Naive thymus-derived CD4-positive, alpha-beta T cell (primary cell): ENCODE data around the gene GPR55. TPM values are rescaled to one million over a fixed set of nuclear protein-coding genes. Genes with fewer than 3 reads are reported as not detected.

Experiments used
- ATAC-seq: fragments of 150-1000 bp; cut with Tn5 transposase; 2 replicates; pipeline ENCODE4 v1.10.0; 2021; ENCODE audit warnings: mild to moderate bottlenecking, moderate library complexity
- CTCF ChIA-PET: fragments of 350-600 bp; sonication (Branson Sonifier 250); formaldehyde crosslinking; loops from one replicate; lab custom pipeline; 2021; ENCODE audit warnings: antibody characterized with exemption; lab: Charles Lee
- POLR2A ChIA-PET: fragments of 350-600 bp; sonication (Branson Sonifier 250); formaldehyde crosslinking; loops from one replicate; lab custom pipeline; 2021; ENCODE audit warnings: antibody characterized with exemption, inconsistent platforms; lab: Charles Lee
- DNase-seq, 9 donors: peaks; one replicate each; pipeline versions ENCODE4 v3.0.0 to v3.0.0-alpha.2; 2020 to 2022; ENCODE audit warnings: mixed read lengths in 1 of 9
- H3K27ac ChIP-seq: one replicate; pipeline ENCODE4 v1.7.0; 2013; ENCODE audit warnings: mild to moderate bottlenecking, low read depth, low read length, moderate library complexity
- H3K27me3 ChIP-seq, 2 donors: one replicate each; pipeline ENCODE4 v1.7.0; 2013; ENCODE audit warnings: low read length in 2 of 2, mild to moderate bottlenecking in 2 of 2, moderate library complexity in 2 of 2; ENCODE audit not compliant: control insufficient read depth in 2 of 2, insufficient read depth in 2 of 2
- H3K36me3 ChIP-seq, 3 experiments: 1 replicate in 2 of 3; 2 replicates in 1 of 3; pipeline ENCODE4 v1.7.0; 2013; ENCODE audit warnings: low read length in 3 of 3, mild to moderate bottlenecking in 3 of 3, moderate library complexity in 1 of 3; ENCODE audit not compliant: insufficient read depth in 3 of 3, control insufficient read depth in 2 of 3
- H3K4me1 ChIP-seq, 2 donors: one replicate each; pipeline ENCODE4 v1.7.0; 2013; ENCODE audit warnings: low read length in 2 of 2, mild to moderate bottlenecking in 2 of 2, moderate library complexity in 1 of 2; ENCODE audit not compliant: control insufficient read depth in 2 of 2, insufficient read depth in 2 of 2
- H3K4me3 ChIP-seq: 2 replicates; pipeline ENCODE4 v1.7.0; 2013; ENCODE audit warnings: mild to moderate bottlenecking, low read length
- H3K9me3 ChIP-seq, 3 experiments: 1 replicate in 2 of 3; 2 replicates in 1 of 3; pipeline ENCODE4 v1.7.0; 2013; ENCODE audit warnings: low read length in 3 of 3; ENCODE audit not compliant: control insufficient read depth in 2 of 3
- H3K27ac Mint-ChIP-seq, 9 donors: one replicate each; pipeline ENCODE4 v1.8.0; 2020 to 2022; ENCODE audit warnings: mixed read lengths in 9 of 9, mild to moderate bottlenecking in 8 of 9, moderate library complexity in 5 of 9, inconsistent platforms in 2 of 9
- H3K27me3 Mint-ChIP-seq, 5 donors: one replicate each; pipeline ENCODE4 v1.8.0; 2021 to 2022; ENCODE audit warnings: mixed read lengths in 5 of 5, mild to moderate bottlenecking in 1 of 5
- H3K36me3 Mint-ChIP-seq, 5 donors: one replicate each; pipeline ENCODE4 v1.8.0; 2020 to 2022; ENCODE audit warnings: mixed read lengths in 5 of 5, mild to moderate bottlenecking in 3 of 5, inconsistent platforms in 1 of 5
- H3K4me1 Mint-ChIP-seq, 7 donors: one replicate each; pipeline ENCODE4 v1.8.0; 2020 to 2022; ENCODE audit warnings: mixed read lengths in 7 of 7, mild to moderate bottlenecking in 3 of 7, inconsistent platforms in 1 of 7
- H3K4me3 Mint-ChIP-seq, 10 donors: one replicate each; pipeline ENCODE4 v1.8.0; 2020 to 2022; ENCODE audit warnings: mild to moderate bottlenecking in 10 of 10, mixed read lengths in 10 of 10, moderate library complexity in 6 of 10, inconsistent platforms in 2 of 10
- H3K9me3 Mint-ChIP-seq, 11 donors: one replicate each; pipeline ENCODE4 v1.8.0; 2020 to 2022; ENCODE audit warnings: mixed read lengths in 11 of 11, mild to moderate bottlenecking in 4 of 11, inconsistent platforms in 1 of 11, moderate library complexity in 1 of 11
- intact Hi-C, 2 donors: fragments of 100-400 bp; cut with micrococcal nuclease; formaldehyde crosslinking; loops; one replicate each; pipeline ENCODE4 v1.15.1; 2023
- polyA plus RNA-seq, 2 donors: library from polyadenylated mRNA; unstranded; fragments of 300-500 nt; fragmentation: Illumina TruSeq; gene quantifications; one replicate each; pipeline ENCODE4 v1.2.3, GENCODE V29; 2021
- total RNA-seq, 6 experiments: library from RNA in 5 of 6; stranded (reverse) in 5 of 6; gene quantifications; 1 replicate in 5 of 6; 2 replicates in 1 of 6; pipeline ENCODE4 v1.2.3 and lab custom pipeline; 2021 to 2026

The GPR55 gene
- total and polyA plus RNA-seq, 7 experiments from 2014 or later = 1.3 to 8.8 (median 1.6) TPM

DNA sequence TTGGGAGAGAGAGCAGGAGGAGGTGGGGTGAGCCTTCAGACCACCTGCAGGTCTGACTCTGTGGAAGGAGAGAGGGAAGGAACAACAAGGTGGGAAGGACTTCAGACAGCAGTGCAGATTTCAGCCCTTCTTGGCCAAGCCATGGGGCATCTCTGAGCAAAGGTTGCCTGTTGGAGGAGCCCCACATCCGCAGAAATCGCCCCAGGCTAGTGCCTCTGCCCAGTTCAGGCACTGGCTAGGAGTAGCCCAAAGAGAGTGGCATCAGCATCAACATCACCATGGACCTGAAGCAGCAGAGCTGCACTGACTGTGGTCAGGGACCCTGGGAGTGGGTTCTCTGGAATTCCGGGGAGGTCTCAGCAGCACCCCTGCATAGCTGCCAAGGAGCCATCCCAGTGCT lies 10.2 kb downstream of the GPR55 start:
- ChIA-PET POLR2A (no interaction called here), CTCF (no interaction called here)
- Histone ChIP-seq H3K27ac (no peak overlapping the region), H3K4me3 (no peak overlapping the region), H3K36me3 (peaks cover 0 to 5% (median 0%) of the 10 kb centered on the region in 3 experiments), H3K4me1 (no peaks in the 10 kb centered on the region), H3K9me3 (no peaks in the 10 kb centered on the region), H3K27me3 (no peaks in the 10 kb centered on the region)
- no peaks in the 10 kb centered on the region for H3K9me3 Mint-ChIP-seq
- ATAC-seq (no peak), DNase-seq (no peak)
- H3K36me3 Mint-ChIP-seq = peaks cover 0 to 8% (median 2%) of the 10 kb centered on the region in 5 donors
- H3K4me3 Mint-ChIP-seq = no peak overlapping the region
- peaks cover 8 to 24% (median 17%) of the 10 kb centered on the region in 7 donors for H3K4me1 Mint-ChIP-seq
- intact Hi-C loops = no loop called here
- H3K27ac Mint-ChIP-seq = peak overlapping the region in 1 of 9 donors; percentile 56
- H3K27me3 Mint-ChIP-seq = peaks cover 0 to 61% (median 3%) of the 10 kb centered on the region in 5 donors

DNA sequence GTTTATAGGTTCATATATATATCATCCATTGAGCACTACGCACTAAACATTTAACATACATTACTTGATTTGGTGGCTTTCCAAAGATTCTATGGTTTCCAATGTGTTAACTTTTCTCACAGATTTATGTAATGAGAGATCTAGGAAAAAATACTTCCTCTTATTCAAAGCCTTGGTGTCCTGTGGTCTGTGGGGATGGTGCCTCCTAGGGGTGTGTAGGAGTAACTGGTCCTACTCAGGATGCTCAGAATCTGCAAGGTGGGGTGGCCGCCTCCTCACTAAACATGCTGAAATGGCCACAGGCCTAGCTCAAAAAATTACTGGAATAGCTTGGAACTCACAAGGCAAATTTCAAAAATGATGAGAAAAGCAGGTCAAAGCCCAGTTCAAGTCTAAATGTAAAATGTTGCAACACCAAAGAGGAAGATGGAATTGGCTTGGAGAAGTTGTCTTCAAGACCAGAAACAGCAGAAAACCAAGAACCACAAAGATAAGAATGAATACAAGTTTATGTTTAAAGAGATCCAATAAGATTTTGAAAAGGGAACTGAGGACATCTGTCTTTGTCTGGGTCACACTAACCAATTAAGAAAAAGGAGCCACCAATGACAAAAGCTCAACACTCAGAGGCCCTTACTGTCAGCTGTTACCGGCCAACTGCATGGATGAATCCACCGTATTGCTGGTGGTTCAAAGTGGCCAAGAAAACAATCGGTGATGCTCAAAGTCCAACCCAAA lies 11.5 kb downstream of the GPR55 start:
- Mint-ChIP-seq H3K36me3 (peaks cover 0 to 11% (median 2%) of the 10 kb centered on the region in 5 donors), H3K27me3 (peaks cover 0 to 56% (median 3%) of the 10 kb centered on the region in 5 donors), H3K4me1 (peaks cover 0 to 27% (median 15%) of the 10 kb centered on the region in 7 donors), H3K9me3 (no peaks in the 10 kb centered on the region), H3K4me3 (no peak overlapping the region), H3K27ac (peak overlapping the region in 1 of 9 donors; percentile 7)
- intact Hi-C loops = loop anchor here in 1 of 2 donors (1.0 kb wide), 3 partner anchors 49 to 89 kb away; partner anchors contain the start of gene ITM2C
- POLR2A ChIA-PET = no interaction called here
- Histone ChIP-seq H3K27me3 (no peaks in the 10 kb centered on the region), H3K4me1 (no peaks in the 10 kb centered on the region), H3K36me3 (peaks cover 0 to 8% (median 0%) of the 10 kb centered on the region in 3 experiments), H3K4me3 (no peak overlapping the region), H3K27ac (no peak overlapping the region), H3K9me3 (no peaks in the 10 kb centered on the region)
- CTCF ChIA-PET = interaction anchor here (0.7 to 1.9 kb wide), 6 partner anchors 13 to 89 kb away, joined by 3 to 9 read pairs (median 4); partner anchors contain the start of gene ITM2C
- ATAC-seq (peak; percentile 78), DNase-seq (peak in 4 of 9 donors; percentile 22 to 36 (median 29))

DNA sequence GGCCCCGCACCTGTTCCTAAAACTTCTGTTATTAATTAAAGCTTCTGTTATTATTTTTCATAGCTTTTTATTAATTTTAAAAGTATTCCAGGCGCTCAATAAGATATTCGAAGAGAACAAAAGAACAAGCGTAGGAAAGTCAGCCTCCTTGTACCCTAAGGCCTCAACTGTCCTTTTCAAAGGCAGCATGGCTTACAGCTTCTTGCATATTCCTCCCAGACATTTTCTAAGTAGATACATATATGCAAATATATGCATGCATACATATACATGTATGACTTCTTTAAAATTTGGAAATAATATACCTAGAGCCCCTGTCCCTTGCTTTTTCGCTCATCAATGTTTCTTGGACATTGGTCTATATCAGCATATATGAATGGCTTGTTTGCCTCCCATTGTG lies 12.3 kb downstream of the GPR55 start:
- H3K27me3 ChIP-seq = no peaks in the 10 kb centered on the region
- H3K4me1 Mint-ChIP-seq = peaks cover 0 to 28% (median 15%) of the 10 kb centered on the region in 7 donors
- intact Hi-C loops = loop anchor here in 1 of 2 donors (1.0 kb wide), 3 partner anchors 48 to 88 kb away; partner anchors contain the start of gene ITM2C

DNA sequence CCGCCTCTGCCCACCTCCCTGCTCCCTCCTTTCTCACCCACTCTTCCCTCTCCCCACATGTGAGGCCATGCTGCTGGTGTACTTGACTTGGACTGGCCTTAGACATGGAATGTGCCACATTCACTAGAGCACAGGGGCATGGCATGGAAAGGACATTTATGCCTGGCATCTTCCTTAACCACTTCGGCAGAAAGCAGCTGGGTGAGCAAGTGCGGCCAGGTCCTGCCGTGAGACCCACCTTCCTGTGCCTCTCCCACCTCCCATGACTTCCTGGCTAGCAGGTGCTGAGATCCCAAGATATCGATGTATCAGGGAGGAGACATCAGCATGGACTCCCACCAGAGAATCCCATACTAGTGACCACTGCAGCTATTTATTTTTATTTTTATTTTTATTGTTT lies 13.0 kb downstream of the GPR55 start:
- Histone ChIP-seq H3K27me3 (no peaks in the 10 kb centered on the region), H3K36me3 (peaks cover 0 to 8% (median 0%) of the 10 kb centered on the region in 3 experiments), H3K4me3 (no peak overlapping the region), H3K27ac (no peak overlapping the region), H3K4me1 (no peaks in the 10 kb centered on the region), H3K9me3 (no peaks in the 10 kb centered on the region)
- CTCF ChIA-PET = interaction anchor here (0.5 to 1.9 kb wide), 4 partner anchors 66 to 721 kb away, joined by 3 to 9 read pairs (median 6); no protein-coding TSS in a partner anchor
- H3K27me3 Mint-ChIP-seq = peaks cover 0 to 47% (median 3%) of the 10 kb centered on the region in 5 donors
- intact Hi-C loops = no loop called here
- POLR2A ChIA-PET = no interaction called here
- peaks cover 0 to 11% (median 2%) of the 10 kb centered on the region in 5 donors for H3K36me3 Mint-ChIP-seq
- no peaks in the 10 kb centered on the region for H3K9me3 Mint-ChIP-seq
- DNase-seq (no peak), ATAC-seq (no peak)
- peaks cover 0 to 28% (median 14%) of the 10 kb centered on the region in 7 donors for H3K4me1 Mint-ChIP-seq
- no peak overlapping the region for H3K4me3 Mint-ChIP-seq
- H3K27ac Mint-ChIP-seq = no peak overlapping the region

More for the DNA sequence above, 12.3 kb downstream of the GPR55 start:
- DNase-seq = no peak
- ChIA-PET POLR2A (no interaction called here), CTCF (interaction anchor here (0.5 to 1.9 kb wide), 7 partner anchors 14 to 722 kb away, joined by 3 to 9 read pairs (median 4); partner anchors contain the start of gene ITM2C)
- Mint-ChIP-seq H3K36me3 (peaks cover 0 to 11% (median 2%) of the 10 kb centered on the region in 5 donors), H3K9me3 (no peaks in the 10 kb centered on the region), H3K4me3 (no peak overlapping the region), H3K27me3 (peaks cover 0 to 50% (median 3%) of the 10 kb centered on the region in 5 donors), H3K27ac (no peak overlapping the region)
- Histone ChIP-seq H3K9me3 (no peaks in the 10 kb centered on the region), H3K4me1 (no peaks in the 10 kb centered on the region), H3K27ac (no peak overlapping the region), H3K36me3 (peaks cover 0 to 8% (median 0%) of the 10 kb centered on the region in 3 experiments), H3K4me3 (no peak overlapping the region)
- ATAC-seq = no peak

DNA sequence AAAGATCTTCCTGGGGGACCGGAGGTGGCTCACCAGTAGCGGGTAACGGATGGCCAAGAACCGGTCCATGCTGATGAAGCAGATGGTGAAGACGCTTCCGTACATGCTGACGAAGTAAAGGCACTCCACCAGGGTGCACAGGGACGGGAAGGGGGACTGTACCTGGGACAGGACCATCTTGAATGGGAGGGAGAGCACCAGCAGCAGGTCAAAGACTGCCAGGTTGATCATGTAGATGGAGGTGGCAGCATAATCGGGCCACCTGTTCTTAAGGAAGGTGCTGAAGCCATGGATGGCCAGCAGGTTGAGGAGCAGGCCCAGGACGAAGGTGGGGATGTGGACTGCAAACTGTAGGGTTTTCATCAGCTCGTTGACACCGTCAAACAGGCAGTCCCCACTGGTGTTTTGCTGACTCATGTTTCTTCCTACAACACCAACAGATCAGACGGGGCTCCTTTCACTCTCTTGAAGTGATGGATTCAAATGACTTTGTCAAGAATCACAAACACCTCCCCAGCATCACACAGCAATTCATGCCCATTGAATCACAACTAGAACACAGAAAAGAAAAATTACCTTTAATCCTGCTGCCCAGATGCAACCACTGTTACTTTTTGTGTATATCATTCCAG lies 14.4 kb downstream of the GPR55 start:
- no peak overlapping the region for H3K4me3 Mint-ChIP-seq
- POLR2A ChIA-PET = interaction anchor here (0.7 kb wide), 1 partner anchor 713 kb away, joined by 3 read pairs; no protein-coding TSS in a partner anchor
- H3K27ac ChIP-seq = no peak overlapping the region
- peaks cover 0 to 5% of the 10 kb centered on the region in 2 donors for H3K4me1 ChIP-seq
- H3K27me3 Mint-ChIP-seq = peaks cover 0 to 40% (median 1%) of the 10 kb centered on the region in 5 donors
- peak overlapping the region in 2 of 9 donors; percentile 7 to 12 for H3K27ac Mint-ChIP-seq
- no peak overlapping the region for H3K4me3 ChIP-seq
- no peak for DNase-seq
- ATAC-seq = no peak
- H3K27me3 ChIP-seq = no peaks in the 10 kb centered on the region
- H3K36me3 Mint-ChIP-seq = peaks cover 0 to 11% (median 2%) of the 10 kb centered on the region in 5 donors
- no peaks in the 10 kb centered on the region for H3K9me3 ChIP-seq
- CTCF ChIA-PET = interaction anchor here (0.9 to 1.3 kb wide), 3 partner anchors 11 to 61 kb away, joined by 3 to 4 read pairs (median 3); no protein-coding TSS in a partner anchor
- H3K36me3 ChIP-seq = peaks cover 0 to 8% (median 0%) of the 10 kb centered on the region in 3 experiments
- H3K4me1 Mint-ChIP-seq = peaks cover 8 to 37% (median 19%) of the 10 kb centered on the region in 7 donors
- intact Hi-C loops = no loop called here
- H3K9me3 Mint-ChIP-seq = no peaks in the 10 kb centered on the region
